ENCODE measurements around the gene SUSD1.

Gene SUSD1

DNA sequence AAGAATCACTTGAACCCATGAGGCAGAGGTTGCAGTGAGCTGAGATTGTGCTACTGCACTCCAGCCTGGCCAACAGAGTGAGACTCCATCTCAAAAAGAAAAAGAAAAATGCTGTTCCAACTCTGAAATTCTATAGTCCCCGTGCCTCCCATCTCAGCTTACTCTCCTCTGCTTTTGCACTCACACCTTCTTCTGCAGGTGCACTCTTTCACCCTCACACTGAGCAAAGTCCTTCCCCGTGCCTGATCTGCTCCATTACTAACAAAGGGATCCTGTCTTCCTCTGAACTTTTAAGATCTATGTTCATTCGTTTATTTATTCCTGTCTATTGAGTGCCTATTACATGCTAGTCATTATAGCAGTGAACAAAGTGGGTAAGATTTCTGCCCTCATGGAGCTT is 47.8 kb downstream of the SUSD1 start:
- POLR2A ChIA-PET: no interaction called here
- Histone ChIP-seq H3K4me1 (ENCODE audit: control insufficient read depth, insufficient read depth, low read length) (no peaks in the 10 kb centered on the region), H3K9me3 (ENCODE audit: control insufficient read depth, insufficient read depth, low read depth, low read length) (no peaks in the 10 kb centered on the region), H3K4me3 (ENCODE audit: low read depth, low read length) (no peak overlapping the region), H3K36me3 (ENCODE audit: control insufficient read depth in 2 of 2, insufficient read depth in 1 of 2, low read length in 2 of 2) (peaks cover 0 to 11% of the 10 kb centered on the region in 2 experiments; a peak in 2 of 3 replicates), H3K27ac (ENCODE audit: extremely low read depth, low read depth, low read length) (no peak overlapping the region)
- CTCF ChIA-PET: interaction anchor here (0.8 to 1.0 kb wide), 2 partner anchors 16 to 30 kb away, joined by 3 to 4 read pairs; no protein-coding TSS in a partner anchor
- TF ChIP-seq ZBTB8A (tag by site-specific recombination; IDR thresholded peaks at IDR 0.05) (no peak), HOXD13 (CRISPR knock-in tag; IDR thresholded peaks at IDR 0.05; ENCODE audit: borderline replicate concordance) (no peak), ZNF621 (tag by site-specific recombination; IDR thresholded peaks at IDR 0.05) (no peak), YY2 (tag by site-specific recombination; IDR thresholded peaks at IDR 0.05) (no peak), GFI1B (tag by site-specific recombination; IDR thresholded peaks at IDR 0.05) (no peak), KLF8 (tag by site-specific recombination; IDR thresholded peaks at IDR 0.05) (no peak), GLI4 (tag by site-specific recombination; IDR thresholded peaks at IDR 0.05) (no peak), ZFP3 (tag by site-specific recombination; IDR thresholded peaks at IDR 0.05; ENCODE audit: low read depth) (no peak), ZNF701 (tag by site-specific recombination; IDR thresholded peaks at IDR 0.05) (no peak), ZSCAN23 (tag by site-specific recombination; IDR thresholded peaks at IDR 0.05) (no peak)
- TF ChIP-seq, protein P1, sequence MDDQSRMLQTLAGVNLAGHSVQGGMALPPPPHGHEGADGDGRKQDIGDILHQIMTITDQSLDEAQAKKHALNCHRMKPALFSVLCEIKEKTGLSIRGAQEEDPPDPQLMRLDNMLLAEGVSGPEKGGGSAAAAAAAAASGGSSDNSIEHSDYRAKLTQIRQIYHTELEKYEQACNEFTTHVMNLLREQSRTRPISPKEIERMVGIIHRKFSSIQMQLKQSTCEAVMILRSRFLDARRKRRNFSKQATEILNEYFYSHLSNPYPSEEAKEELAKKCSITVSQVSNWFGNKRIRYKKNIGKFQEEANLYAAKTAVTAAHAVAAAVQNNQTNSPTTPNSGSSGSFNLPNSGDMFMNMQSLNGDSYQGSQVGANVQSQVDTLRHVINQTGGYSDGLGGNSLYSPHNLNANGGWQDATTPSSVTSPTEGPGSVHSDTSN (CRISPR knock-in tag; IDR thresholded peaks at IDR 0.05): no peak
- TF ChIP-seq, protein P2, sequence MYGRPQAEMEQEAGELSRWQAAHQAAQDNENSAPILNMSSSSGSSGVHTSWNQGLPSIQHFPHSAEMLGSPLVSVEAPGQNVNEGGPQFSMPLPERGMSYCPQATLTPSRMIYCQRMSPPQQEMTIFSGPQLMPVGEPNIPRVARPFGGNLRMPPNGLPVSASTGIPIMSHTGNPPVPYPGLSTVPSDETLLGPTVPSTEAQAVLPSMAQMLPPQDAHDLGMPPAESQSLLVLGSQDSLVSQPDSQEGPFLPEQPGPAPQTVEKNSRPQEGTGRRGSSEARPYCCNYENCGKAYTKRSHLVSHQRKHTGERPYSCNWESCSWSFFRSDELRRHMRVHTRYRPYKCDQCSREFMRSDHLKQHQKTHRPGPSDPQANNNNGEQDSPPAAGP (tag by site-specific recombination; IDR thresholded peaks at IDR 0.05): no peak

DNA sequence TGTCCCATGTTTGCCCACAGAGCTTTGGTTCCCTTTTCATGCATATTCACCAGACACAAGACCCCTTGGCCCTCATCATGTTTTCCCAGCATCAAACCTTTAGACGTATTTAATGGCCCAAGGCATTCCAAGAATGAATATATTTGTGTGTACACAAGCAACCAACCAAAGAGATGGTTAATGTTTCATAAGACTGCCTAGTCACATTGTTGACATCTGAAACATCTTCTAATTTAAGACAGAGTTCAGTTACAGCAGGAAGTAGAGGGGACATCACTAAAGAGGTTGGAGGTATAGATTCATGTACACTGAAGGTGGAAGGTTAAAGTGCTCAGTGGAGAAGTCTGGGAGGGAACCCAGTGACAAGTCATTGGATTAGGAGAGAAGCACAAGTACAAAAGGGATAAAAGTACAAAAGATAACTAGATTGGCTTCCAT is 49.1 kb downstream of the SUSD1 start:
- ChIA-PET CTCF (interaction anchor here (1.0 kb wide), 1 partner anchor 28 kb away, joined by 4 read pairs; no protein-coding TSS in a partner anchor), POLR2A (no interaction called here)
- Histone ChIP-seq H3K4me3 (ENCODE audit: low read depth, low read length) (no peak overlapping the region), H3K9me3 (ENCODE audit: control insufficient read depth, insufficient read depth, low read depth, low read length) (no peaks in the 10 kb centered on the region), H3K4me1 (ENCODE audit: control insufficient read depth, insufficient read depth, low read length) (no peaks in the 10 kb centered on the region), H3K27ac (ENCODE audit: extremely low read depth, low read depth, low read length) (no peak overlapping the region), H3K36me3 (ENCODE audit: control insufficient read depth in 2 of 2, insufficient read depth in 1 of 2, low read length in 2 of 2) (peaks cover 0 to 20% of the 10 kb centered on the region in 2 experiments; a peak in 2 of 3 replicates)
- TF ChIP-seq ZNF558 (tag by site-specific recombination; IDR thresholded peaks at IDR 0.05) (no peak), GLIS1 (tag by site-specific recombination; IDR thresholded peaks at IDR 0.05) (no peak), ZBTB7A (tag by site-specific recombination; IDR thresholded peaks at IDR 0.05; ENCODE audit: low read depth) (no peak), ZSCAN30 (tag by site-specific recombination; IDR thresholded peaks at IDR 0.05) (no peak), ZNF548 (tag by site-specific recombination; IDR thresholded peaks at IDR 0.05) (no peak), ZBTB21 (tag by site-specific recombination; IDR thresholded peaks at IDR 0.05) (no peak), TCF7L2 (IDR thresholded peaks at IDR 0.05; ENCODE audit: borderline replicate concordance, low read depth, low read length) (no peak), ZNF10 (tag by site-specific recombination; IDR thresholded peaks at IDR 0.05) (no peak), SP3 (tag by site-specific recombination; IDR thresholded peaks at IDR 0.05) (no peak), ZNF629 (tag by site-specific recombination; IDR thresholded peaks at IDR 0.05) (no peak)
- TF ChIP-seq, protein P3, sequence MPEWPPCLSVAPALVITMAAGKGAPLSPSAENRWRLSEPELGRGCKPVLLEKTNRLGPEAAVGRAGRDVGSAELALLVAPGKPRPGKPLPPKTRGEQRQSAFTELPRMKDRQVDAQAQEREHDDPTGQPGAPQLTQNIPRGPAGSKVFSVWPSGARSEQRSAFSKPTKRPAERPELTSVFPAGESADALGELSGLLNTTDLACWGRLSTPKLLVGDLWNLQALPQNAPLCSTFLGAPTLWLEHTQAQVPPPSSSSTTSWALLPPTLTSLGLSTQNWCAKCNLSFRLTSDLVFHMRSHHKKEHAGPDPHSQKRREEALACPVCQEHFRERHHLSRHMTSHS (tag by site-specific recombination; IDR thresholded peaks at IDR 0.05): no peak
- TF ChIP-seq, protein P4, sequence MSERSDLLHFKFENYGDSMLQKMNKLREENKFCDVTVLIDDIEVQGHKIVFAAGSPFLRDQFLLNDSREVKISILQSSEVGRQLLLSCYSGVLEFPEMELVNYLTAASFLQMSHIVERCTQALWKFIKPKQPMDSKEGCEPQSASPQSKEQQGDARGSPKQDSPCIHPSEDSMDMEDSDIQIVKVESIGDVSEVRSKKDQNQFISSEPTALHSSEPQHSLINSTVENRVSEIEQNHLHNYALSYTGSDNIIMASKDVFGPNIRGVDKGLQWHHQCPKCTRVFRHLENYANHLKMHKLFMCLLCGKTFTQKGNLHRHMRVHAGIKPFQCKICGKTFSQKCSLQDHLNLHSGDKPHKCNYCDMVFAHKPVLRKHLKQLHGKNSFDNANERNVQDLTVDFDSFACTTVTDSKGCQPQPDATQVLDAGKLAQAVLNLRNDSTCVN (tag by site-specific recombination; optimal IDR thresholded peaks at IDR 0.05): no peak
- TF ChIP-seq, protein P5, sequence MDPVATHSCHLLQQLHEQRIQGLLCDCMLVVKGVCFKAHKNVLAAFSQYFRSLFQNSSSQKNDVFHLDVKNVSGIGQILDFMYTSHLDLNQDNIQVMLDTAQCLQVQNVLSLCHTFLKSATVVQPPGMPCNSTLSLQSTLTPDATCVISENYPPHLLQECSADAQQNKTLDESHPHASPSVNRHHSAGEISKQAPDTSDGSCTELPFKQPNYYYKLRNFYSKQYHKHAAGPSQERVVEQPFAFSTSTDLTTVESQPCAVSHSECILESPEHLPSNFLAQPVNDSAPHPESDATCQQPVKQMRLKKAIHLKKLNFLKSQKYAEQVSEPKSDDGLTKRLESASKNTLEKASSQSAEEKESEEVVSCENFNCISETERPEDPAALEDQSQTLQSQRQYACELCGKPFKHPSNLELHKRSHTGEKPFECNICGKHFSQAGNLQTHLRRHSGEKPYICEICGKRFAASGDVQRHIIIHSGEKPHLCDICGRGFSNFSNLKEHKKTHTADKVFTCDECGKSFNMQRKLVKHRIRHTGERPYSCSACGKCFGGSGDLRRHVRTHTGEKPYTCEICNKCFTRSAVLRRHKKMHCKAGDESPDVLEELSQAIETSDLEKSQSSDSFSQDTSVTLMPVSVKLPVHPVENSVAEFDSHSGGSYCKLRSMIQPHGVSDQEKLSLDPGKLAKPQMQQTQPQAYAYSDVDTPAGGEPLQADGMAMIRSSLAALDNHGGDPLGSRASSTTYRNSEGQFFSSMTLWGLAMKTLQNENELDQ (tag by site-specific recombination; IDR thresholded peaks at IDR 0.05; ENCODE audit: low read depth): no peak

Data from HEK293 (cell line).